Trophoblast cell (in vitro differentiated cells and primary cell): ENCODE results near the gene PREX1.

Source experiments
- DNase-seq, 2 donors: peaks; one replicate each; pipeline ENCODE4 v3.0.0-alpha.2; 2016
- H2AFZ ChIP-seq: 2 replicates; pipeline ENCODE4 v1.6.1; 2013; ENCODE audit warnings: low read length, moderate library complexity, mild to moderate bottlenecking; ENCODE audit not compliant: insufficient read depth, poor library complexity
- H2AK5ac ChIP-seq: 2 replicates; pipeline ENCODE4 v1.6.1; 2013; ENCODE audit warnings: mild to moderate bottlenecking, low read length
- H2BK120ac ChIP-seq: 2 replicates; pipeline ENCODE4 v1.6.1; 2013; ENCODE audit warnings: low read length, mild to moderate bottlenecking, moderate library complexity; ENCODE audit not compliant: insufficient read depth, poor library complexity
- H2BK12ac ChIP-seq: 2 replicates; pipeline ENCODE4 v1.6.1; 2013; ENCODE audit warnings: mild to moderate bottlenecking, low read length, moderate library complexity
- H2BK5ac ChIP-seq: 2 replicates; pipeline ENCODE4 v1.6.1; 2013; ENCODE audit warnings: low read length, low read depth, moderate library complexity, mild to moderate bottlenecking; ENCODE audit not compliant: poor library complexity
- H3K14ac ChIP-seq: 2 replicates; pipeline ENCODE4 v1.6.1; 2013; ENCODE audit warnings: mild to moderate bottlenecking, low read length
- H3K18ac ChIP-seq: 2 replicates; pipeline ENCODE4 v1.6.1; 2013; ENCODE audit warnings: mild to moderate bottlenecking, low read length
- H3K23ac ChIP-seq: 2 replicates; pipeline ENCODE4 v1.6.1; 2013; ENCODE audit warnings: low read length
- H3K27ac ChIP-seq: 2 replicates; pipeline ENCODE4 v1.5.1; 2013; ENCODE audit warnings: low read depth, mild to moderate bottlenecking, inconsistent platforms, low read length, moderate library complexity
- H3K27me3 ChIP-seq: 2 replicates; pipeline ENCODE4 v1.6.1; 2013; ENCODE audit warnings: inconsistent platforms, mild to moderate bottlenecking, low read length, moderate library complexity; ENCODE audit not compliant: insufficient read depth
- H3K36me3 ChIP-seq, 2 experiments: 1 replicate in 1 of 2; 2 replicates in 1 of 2; pipeline ENCODE4 v1.6.1; 2013; ENCODE audit warnings: low read length in 2 of 2, mild to moderate bottlenecking in 2 of 2, moderate library complexity in 1 of 2; ENCODE audit not compliant: insufficient read depth in 2 of 2, control insufficient read depth in 1 of 2
- H3K4ac ChIP-seq: 2 replicates; pipeline ENCODE4 v1.6.1; 2013; ENCODE audit warnings: low read depth, mild to moderate bottlenecking, low read length, moderate library complexity
- H3K4me1 ChIP-seq, 2 experiments: 1 replicate in 1 of 2; 2 replicates in 1 of 2; pipeline ENCODE4 v1.6.1; 2013; ENCODE audit warnings: low read length in 2 of 2, mild to moderate bottlenecking in 2 of 2, moderate library complexity in 1 of 2; ENCODE audit not compliant: insufficient read depth in 2 of 2, control insufficient read depth in 1 of 2
- H3K4me2 ChIP-seq: 2 replicates; pipeline ENCODE4 v1.6.1; 2013; ENCODE audit warnings: inconsistent platforms, mild to moderate bottlenecking, low read length, moderate library complexity
- H3K4me3 ChIP-seq: 2 replicates; pipeline ENCODE4 v1.5.1; 2013; ENCODE audit warnings: mild to moderate bottlenecking, low read depth, low read length, inconsistent platforms
- H3K79me1 ChIP-seq: one replicate; pipeline ENCODE4 v1.6.1; 2013; ENCODE audit warnings: low read length
- H3K79me2 ChIP-seq: 2 replicates; pipeline ENCODE4 v1.6.1; 2013; ENCODE audit warnings: low read length, mild to moderate bottlenecking; ENCODE audit not compliant: control insufficient read depth, insufficient read depth, poor library complexity
- H3K9ac ChIP-seq: 2 replicates; pipeline ENCODE4 v1.6.1; 2013; ENCODE audit warnings: mild to moderate bottlenecking, low read length
- H3K9me3 ChIP-seq: 2 replicates; pipeline ENCODE4 v1.6.1; 2013; ENCODE audit warnings: low read depth, mild to moderate bottlenecking, control low read depth, inconsistent platforms, low read length; ENCODE audit not compliant: insufficient read depth
- H4K12ac ChIP-seq: 2 replicates; pipeline ENCODE4 v1.6.1; 2013; ENCODE audit warnings: low read depth, mild to moderate bottlenecking, low read length, moderate library complexity
- H4K8ac ChIP-seq: 2 replicates; pipeline ENCODE4 v1.6.1; 2013; ENCODE audit warnings: low read depth, mild to moderate bottlenecking, low read length, moderate library complexity
- H4K91ac ChIP-seq: one replicate; pipeline ENCODE4 v1.6.1; 2013; ENCODE audit warnings: low read depth, mild to moderate bottlenecking, low read length, moderate library complexity
- WGBS: extraction: QIAGEN DNeasy Blood & Tissue Kit; methylation state at CpG from one replicate; pipeline ENCODE4 v1.1.7; 2013; ENCODE audit warnings: missing lambda C conversion rate; ENCODE audit not compliant: insufficient read length, insufficient coverage; ENCODE audit errors: extremely low coverage; 5-methylcytosine and 5-hydroxymethylcytosine counted together

PREX1 gene

GRCh38 chr20:48627737-48628128, 200.1 kb downstream of the PREX1 start:
- Histone ChIP-seq H2BK12ac (no peak overlapping the region), H2BK5ac (no peak overlapping the region), H3K36me3 (no peaks in the 10 kb centered on the region), H3K9ac (no peak overlapping the region), H3K4ac (no peak overlapping the region), H4K12ac (no peak overlapping the region), H2AFZ (no peak overlapping the region), H2BK120ac (no peak overlapping the region), H3K14ac (no peak overlapping the region), H3K4me2 (no peak overlapping the region), H3K79me2 (no peaks in the 10 kb centered on the region), H3K79me1 (no peaks in the 10 kb centered on the region), H3K27ac (no peak overlapping the region), H2AK5ac (no peak overlapping the region), H3K4me1 (no peaks in the 10 kb centered on the region), H3K18ac (no peak overlapping the region), H3K27me3 (no peaks in the 10 kb centered on the region), H3K9me3 (no peaks in the 10 kb centered on the region), H4K8ac (no peak overlapping the region), H3K4me3 (peak overlapping the region; percentile 41), H4K91ac (no peak overlapping the region), H3K23ac (no peak overlapping the region)
- no CpG with 5 or more reads among the region's 16 CpGs for WGBS
- DNase-seq, result no peak

GRCh38 chr20:48626938-48627736, 200.7 kb downstream of the PREX1 start:
- no peak overlapping the region for H3K4me2 ChIP-seq
- H2BK12ac ChIP-seq, result no peak overlapping the region
- H3K9ac ChIP-seq, result no peak overlapping the region
- H2BK120ac ChIP-seq, result no peak overlapping the region
- no peak overlapping the region for H4K91ac ChIP-seq
- H3K9me3 ChIP-seq, result no peaks in the 10 kb centered on the region
- WGBS, result no CpG with 5 or more reads among the region's 18 CpGs
- H3K79me2 ChIP-seq, result no peaks in the 10 kb centered on the region
- no peak overlapping the region for H3K4me3 ChIP-seq
- H3K27me3 ChIP-seq, result no peaks in the 10 kb centered on the region
- H3K4me1 ChIP-seq, result no peaks in the 10 kb centered on the region
- H3K36me3 ChIP-seq, result no peaks in the 10 kb centered on the region
- H2BK5ac ChIP-seq, result no peak overlapping the region
- H4K12ac ChIP-seq, result no peak overlapping the region
- DNase-seq, result no peak
- H3K18ac ChIP-seq, result no peak overlapping the region
- no peak overlapping the region for H4K8ac ChIP-seq
- no peaks in the 10 kb centered on the region for H3K79me1 ChIP-seq
- H2AFZ ChIP-seq, result no peak overlapping the region
- H3K14ac ChIP-seq, result no peak overlapping the region
- H3K23ac ChIP-seq, result no peak overlapping the region
- no peak overlapping the region for H3K27ac ChIP-seq
- no peak overlapping the region for H2AK5ac ChIP-seq
- no peak overlapping the region for H3K4ac ChIP-seq

- H2BK12ac ChIP-seq, result no peak overlapping the region
- no peaks in the 10 kb centered on the region for H3K4me1 ChIP-seq
- H3K27ac ChIP-seq, result no peak overlapping the region
- H2AK5ac ChIP-seq, result no peak overlapping the region
- DNase-seq, result peak; percentile 75
- no peak overlapping the region for H4K8ac ChIP-seq
- no peak overlapping the region for H2AFZ ChIP-seq
- H3K9ac ChIP-seq, result no peak overlapping the region
- no peak overlapping the region for H3K18ac ChIP-seq
- H4K91ac ChIP-seq, result no peak overlapping the region
- H3K36me3 ChIP-seq, result no peaks in the 10 kb centered on the region
- H3K4me2 ChIP-seq, result no peak overlapping the region
- no peak overlapping the region for H2BK120ac ChIP-seq
- no peaks in the 10 kb centered on the region for H3K9me3 ChIP-seq
- no peak overlapping the region for H3K23ac ChIP-seq
- H3K79me1 ChIP-seq, result no peaks in the 10 kb centered on the region
- WGBS, result no CpG with 5 or more reads among the region's 24 CpGs
- no peak overlapping the region for H4K12ac ChIP-seq
- no peak overlapping the region for H3K4ac ChIP-seq
- no peak overlapping the region for H3K14ac ChIP-seq
- H2BK5ac ChIP-seq, result no peak overlapping the region
- no peaks in the 10 kb centered on the region for H3K79me2 ChIP-seq
- H3K27me3 ChIP-seq, result no peaks in the 10 kb centered on the region
- peak overlapping the region; percentile 43 for H3K4me3 ChIP-seq
These were observed 201.4 kb downstream of the PREX1 start for GRCh38 chr20:48626226-48626937.

GRCh38 chr20:48625136-48625900, 202.5 kb downstream of the PREX1 start:
- Histone ChIP-seq H2AK5ac (no peak overlapping the region), H3K36me3 (no peaks in the 10 kb centered on the region), H3K4me2 (no peak overlapping the region), H3K27ac (no peak overlapping the region), H3K23ac (no peak overlapping the region), H2AFZ (no peak overlapping the region), H3K27me3 (no peaks in the 10 kb centered on the region), H3K4ac (no peak overlapping the region), H3K14ac (no peak overlapping the region), H4K12ac (no peak overlapping the region), H3K79me1 (no peaks in the 10 kb centered on the region), H2BK120ac (no peak overlapping the region), H3K4me1 (peaks cover under 1% of the 10 kb centered on the region in 2 experiments), H3K9ac (no peak overlapping the region), H3K4me3 (no peak overlapping the region), H4K91ac (no peak overlapping the region), H2BK5ac (no peak overlapping the region), H3K79me2 (no peaks in the 10 kb centered on the region), H3K9me3 (no peaks in the 10 kb centered on the region), H3K18ac (no peak overlapping the region), H4K8ac (no peak overlapping the region), H2BK12ac (no peak overlapping the region)
- no CpG with 5 or more reads among the region's 29 CpGs for WGBS
- no peak for DNase-seq
